K562 (cell line): ENCODE results near the gene MLX. TPM values are rescaled to one million over a fixed set of nuclear protein-coding genes. Genes with fewer than 3 reads are reported as not detected.
A peak's percentile ranks its signal among the peaks of the same experiment; 100 is the strongest.

Source experiments
- CXXC5 ChIP-seq: fragments of 250-450 bp; sonication (Bioruptor Pico); IDR thresholded peaks from 2 replicates; pipeline ENCODE4 v1.8.0; 2022; ENCODE audit warnings: inconsistent platforms, mild to moderate bottlenecking, moderate library complexity
- IRF2 ChIP-seq: sonication (generic); formaldehyde crosslinking; IDR thresholded peaks from 2 replicates; pipeline ENCODE4 v1.8.1; 2022; ENCODE audit warnings: mild to moderate bottlenecking, missing genetic modification reagents
- KLF6 ChIP-seq: fragments of 250-450 bp; sonication (Bioruptor Pico); IDR thresholded peaks from 2 replicates; pipeline ENCODE4 v1.4.0; 2020; ENCODE audit warnings: mild to moderate bottlenecking, moderate library complexity, borderline replicate concordance
- ZBTB40 ChIP-seq, 2 experiments: fragments of 450-650 bp in 1 of 2; sonication (generic) in 1 of 2; formaldehyde crosslinking in 1 of 2; IDR thresholded peaks; 2 replicates each; pipeline versions ENCODE4 v1.7.1 to v1.9.0; 2016 to 2022; ENCODE audit warnings: inconsistent platforms in 1 of 2, mild to moderate bottlenecking in 1 of 2, missing genetic modification reagents in 1 of 2
- ZNF318 ChIP-seq, 2 experiments: fragments of 450-650 bp; IDR thresholded peaks; 2 replicates each; pipeline ENCODE4 v1.6.1; 2016; ENCODE audit warnings: mild to moderate bottlenecking in 2 of 2, borderline replicate concordance in 1 of 2, low read depth in 1 of 2, moderate library complexity in 1 of 2
- ZNF561 ChIP-seq: fragments of 450-650 bp; formaldehyde crosslinking; conservative IDR thresholded peaks from 2 replicates; pipeline ENCODE4 v1.4.0; 2020; ENCODE audit warnings: mild to moderate bottlenecking, moderate library complexity
- polyA plus RNA-seq, 8 experiments: library from polyadenylated mRNA; depleted of rRNA in 4 of 8; stranded (reverse) in 5 of 8; unstranded in 3 of 8; fragments of >200 nt; fragmentation: Nextera tagmentation in 2 of 8; fragmentation: Illumina TruSeq in 1 of 8; extraction: Ambion mirVana in 2 of 8; extraction: Trizol in 1 of 8; gene quantifications; 2 replicates each; pipeline versions ENCODE4 v1.2.1 to v1.2.3, GENCODE V29; 2011 to 2014; ENCODE audit warnings: inconsistent platforms in 1 of 8, missing spikeins in 1 of 8
- total RNA-seq, 7 experiments: library from RNA; depleted of rRNA in 6 of 7; stranded (reverse); fragments of >200 nt in 6 of 7; fragmentation: Illumina TruSeq in 2 of 7; extraction: Trizol in 2 of 7; gene quantifications; 2 replicates each; pipeline versions ENCODE4 v1.2.1 to v1.2.3, GENCODE V29; 2011 to 2021; ENCODE audit warnings: low replicate concordance in 1 of 7

Gene MLX
- total and polyA plus RNA-seq, 9 of the 15 experiments (the other 6 are each of a cell fraction or from before 2014, with no cell fraction given), result 42.9 to 100 (median 58.9) TPM

GRCh38 chr17:42554250-42555121 lies 12.4 kb upstream of the MLX start (continued):
- TF ChIP-seq ZBTB40 (IDR thresholded peaks at IDR 0.05), result peak; percentile 75
- no peak for TF ChIP-seq ZBTB40 (CRISPR knock-in tag; IDR thresholded peaks at IDR 0.05)
- no peak for TF ChIP-seq ZNF318 (IDR thresholded peaks at IDR 0.05; ENCODE audit: borderline replicate concordance in 1 of 2, low read depth in 1 of 2)
- TF ChIP-seq CXXC5 (CRISPR knock-in tag), result peak; percentile 74
- TF ChIP-seq KLF6 (CRISPR knock-in tag), result no peak
- no peak for TF ChIP-seq IRF2 (CRISPR knock-in tag)
- TF ChIP-seq ZNF561 (CRISPR knock-in tag), result no peak
